Measurements from ENCODE around the gene TDRD9.
A peak's percentile ranks its signal among the peaks of the same experiment; 100 is the strongest.

The TDRD9 gene

DNA sequence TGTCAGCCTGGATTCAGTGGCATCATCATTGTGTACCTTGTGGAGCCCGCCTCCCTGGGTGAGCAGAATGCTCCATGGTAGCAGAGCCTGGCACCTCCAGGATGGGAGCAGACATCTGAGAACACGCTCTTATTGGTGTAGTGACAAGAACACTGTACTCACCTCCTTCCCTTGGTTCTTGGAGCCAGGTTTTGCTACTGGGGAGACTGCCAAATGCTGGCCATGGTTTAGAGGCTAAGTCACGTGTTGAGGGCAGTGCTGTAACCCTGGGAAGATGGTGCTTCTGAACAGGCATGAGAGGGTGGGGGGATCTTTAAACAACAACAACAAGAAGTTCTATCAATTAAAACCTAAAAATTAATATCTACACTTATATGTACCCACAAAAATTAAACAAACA, 109.6 kb downstream of the TDRD9 start:
- no peak for DNase-seq

DNA sequence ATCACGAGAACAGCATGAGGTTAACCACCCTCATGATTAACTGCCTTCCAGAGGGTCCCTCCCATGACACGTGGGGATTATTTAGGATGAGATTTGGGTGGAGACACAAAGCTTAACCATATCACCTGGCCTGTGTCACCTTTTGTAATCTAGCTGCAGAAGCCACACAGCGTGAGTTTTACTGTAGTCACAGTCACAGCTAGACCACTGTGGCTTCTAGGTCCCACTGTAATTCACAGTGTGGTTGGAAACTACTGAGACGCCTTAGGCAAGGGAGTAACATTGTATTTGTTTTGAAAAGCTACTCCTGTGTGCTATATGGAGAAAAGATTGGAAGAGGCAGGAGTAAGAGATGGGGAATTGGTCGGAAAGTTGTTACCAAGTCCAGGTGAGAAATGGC, 111.0 kb downstream of the TDRD9 start:
- no peak for DNase-seq

DNA sequence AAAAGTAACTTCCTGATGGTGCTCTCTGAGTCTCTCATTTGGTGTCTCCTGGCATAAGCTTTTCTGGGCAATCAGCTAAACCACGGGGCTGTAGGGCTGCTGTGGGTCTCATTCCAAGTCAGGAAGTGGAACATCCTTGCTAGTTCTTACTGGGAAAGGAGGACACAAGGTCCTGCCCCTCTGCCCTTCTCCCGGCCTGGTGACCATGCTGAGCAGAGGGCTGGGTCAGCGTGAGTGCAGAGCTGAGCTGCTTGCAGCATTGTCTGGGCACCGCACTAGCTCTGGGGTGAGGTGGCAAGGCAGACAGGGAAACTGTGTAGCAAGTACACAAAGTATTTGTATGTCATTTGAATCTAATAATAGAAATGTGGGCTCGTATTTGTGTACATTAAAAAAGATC, 112.3 kb downstream of the TDRD9 start:
- DNase-seq: no peak

DNA sequence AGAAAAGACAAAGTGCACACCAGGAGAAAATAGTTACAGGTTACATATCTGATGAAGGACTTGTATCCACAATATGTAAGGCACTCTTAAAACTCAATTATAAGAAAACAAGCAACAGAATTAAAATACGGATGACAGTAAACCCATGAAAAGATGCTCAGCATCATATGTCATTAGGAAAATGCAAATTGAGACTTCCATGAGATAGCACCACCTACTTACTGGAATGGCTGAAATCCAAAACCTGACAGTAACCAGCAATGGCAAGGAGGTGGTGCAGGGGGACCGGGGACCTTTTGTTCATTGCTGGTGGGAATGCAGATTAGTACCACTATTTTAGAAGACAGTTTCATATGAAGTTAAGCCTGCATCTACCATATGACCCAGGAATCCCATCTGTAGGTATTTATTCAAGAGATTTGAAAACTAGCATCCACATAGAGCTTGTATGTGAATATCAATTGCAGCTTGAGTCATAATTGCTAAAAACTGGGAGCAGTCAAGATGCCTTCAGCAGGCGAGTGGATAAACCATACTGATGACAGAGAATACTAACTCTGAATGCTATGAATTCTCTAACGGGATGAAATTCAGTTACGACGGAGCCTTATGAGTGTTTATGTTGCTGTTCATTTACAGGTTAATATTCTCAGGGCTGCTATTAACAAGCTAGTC, 113.3 kb downstream of the TDRD9 start:
- DNase-seq: no peak

DNA sequence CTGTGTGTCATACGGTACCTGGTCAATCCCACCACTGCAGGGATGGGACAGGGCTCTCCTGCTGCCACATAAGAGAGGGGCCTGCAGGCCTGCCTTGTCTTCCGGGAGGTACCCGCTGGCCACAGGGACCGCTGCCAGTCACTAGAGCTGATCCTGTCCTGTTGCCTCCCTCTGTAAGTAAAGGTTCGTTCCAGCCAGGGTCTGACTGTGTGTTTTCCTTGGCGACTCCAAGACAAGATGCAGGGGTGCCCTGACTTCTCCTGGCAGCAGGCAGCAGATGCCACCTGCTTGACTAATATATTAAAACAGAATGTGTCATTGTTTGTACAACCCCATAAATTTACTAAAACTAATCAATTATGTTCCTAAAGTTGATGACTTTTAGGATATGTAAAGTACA, 115.8 kb downstream of the TDRD9 start:
- DNase-seq: no peak

DNA sequence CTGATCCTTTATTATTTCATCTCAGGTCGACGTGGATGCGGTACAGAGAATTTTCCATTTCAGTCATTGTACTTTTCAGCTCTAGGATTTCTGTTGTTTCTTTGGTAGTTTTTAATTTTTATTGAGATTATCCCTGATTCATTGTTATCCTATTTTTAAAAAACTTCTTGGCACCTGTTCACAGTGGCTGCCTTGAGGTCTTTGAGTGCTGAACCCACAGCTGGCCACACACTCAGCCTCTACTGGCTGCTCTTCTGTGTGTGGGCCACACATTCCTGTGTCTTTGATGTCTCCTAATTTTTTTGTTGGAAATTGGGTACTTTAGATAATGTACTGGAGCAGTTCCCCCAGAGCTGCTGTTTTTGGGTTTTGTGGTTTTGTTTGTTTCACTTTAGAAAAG, 119.5 kb downstream of the TDRD9 start:
- no peak for DNase-seq

DNA sequence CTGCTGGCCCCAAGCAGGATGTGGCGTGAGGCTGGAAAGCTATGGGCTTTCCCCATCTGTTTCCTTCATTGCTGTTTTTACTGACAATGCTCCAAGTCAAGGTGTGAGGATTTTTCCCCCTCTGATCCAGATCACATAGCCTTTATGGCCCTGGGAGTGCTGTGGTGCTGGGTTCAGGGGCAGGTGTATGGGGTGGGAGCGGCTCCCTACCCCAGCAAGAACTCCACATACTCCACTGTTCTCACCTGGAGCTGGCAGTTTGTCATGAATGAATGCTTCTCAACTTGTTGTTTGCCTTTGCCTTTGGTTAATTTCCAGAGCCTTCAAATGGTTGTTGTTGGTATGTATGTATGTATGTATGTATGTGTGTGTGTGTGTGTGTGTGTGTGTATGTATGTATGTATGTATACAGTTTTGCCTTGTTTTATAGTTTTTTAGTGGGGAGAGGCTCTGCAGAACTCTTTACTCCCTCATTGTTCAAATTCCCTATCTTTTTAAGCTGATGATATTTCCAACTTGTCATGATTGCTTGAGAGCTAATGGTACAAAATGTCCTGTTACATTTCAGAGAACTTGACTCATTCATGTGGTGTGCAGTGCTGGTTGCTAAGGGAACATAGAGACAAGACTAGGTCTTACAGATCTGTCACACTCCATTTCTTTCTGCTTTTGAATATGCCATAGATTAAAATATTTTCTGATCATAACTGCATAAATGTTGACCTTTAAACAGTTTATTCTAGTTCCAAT, 120.7 kb downstream of the TDRD9 start:
- no peak for DNase-seq

DNA sequence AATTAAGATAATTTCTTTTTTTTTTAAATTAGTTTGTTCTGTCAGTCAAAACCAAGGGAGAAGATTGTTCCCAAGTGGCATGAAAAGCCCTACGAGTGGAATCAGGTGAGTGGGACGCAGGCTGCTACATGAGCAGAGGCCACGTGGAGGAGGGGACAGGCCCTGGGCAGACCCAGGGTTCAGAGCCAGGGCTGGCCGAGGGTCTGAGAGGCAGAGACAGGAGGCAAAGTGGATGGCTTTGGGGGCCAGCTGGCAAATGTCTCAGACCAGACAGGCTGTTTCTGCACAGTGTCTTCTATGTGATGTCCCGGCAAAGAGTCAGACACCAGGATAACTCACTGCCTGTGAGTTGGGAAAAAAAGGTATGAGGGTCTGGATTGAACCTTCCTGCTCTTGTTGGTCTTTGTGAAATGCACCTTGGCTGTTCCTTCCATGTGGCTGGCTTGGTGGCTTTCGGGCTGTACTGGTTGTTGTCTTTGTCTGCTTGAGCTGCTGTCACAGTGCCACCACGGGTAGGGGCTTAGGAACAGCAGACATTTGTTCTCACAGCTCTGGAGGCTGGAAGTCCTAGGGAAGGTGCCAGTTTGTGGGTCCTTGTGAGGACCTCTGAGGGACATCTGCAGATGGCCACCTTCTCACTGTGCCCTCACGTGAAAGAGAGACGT, 121.5 kb downstream of the TDRD9 start:
- no peak for DNase-seq

DNA sequence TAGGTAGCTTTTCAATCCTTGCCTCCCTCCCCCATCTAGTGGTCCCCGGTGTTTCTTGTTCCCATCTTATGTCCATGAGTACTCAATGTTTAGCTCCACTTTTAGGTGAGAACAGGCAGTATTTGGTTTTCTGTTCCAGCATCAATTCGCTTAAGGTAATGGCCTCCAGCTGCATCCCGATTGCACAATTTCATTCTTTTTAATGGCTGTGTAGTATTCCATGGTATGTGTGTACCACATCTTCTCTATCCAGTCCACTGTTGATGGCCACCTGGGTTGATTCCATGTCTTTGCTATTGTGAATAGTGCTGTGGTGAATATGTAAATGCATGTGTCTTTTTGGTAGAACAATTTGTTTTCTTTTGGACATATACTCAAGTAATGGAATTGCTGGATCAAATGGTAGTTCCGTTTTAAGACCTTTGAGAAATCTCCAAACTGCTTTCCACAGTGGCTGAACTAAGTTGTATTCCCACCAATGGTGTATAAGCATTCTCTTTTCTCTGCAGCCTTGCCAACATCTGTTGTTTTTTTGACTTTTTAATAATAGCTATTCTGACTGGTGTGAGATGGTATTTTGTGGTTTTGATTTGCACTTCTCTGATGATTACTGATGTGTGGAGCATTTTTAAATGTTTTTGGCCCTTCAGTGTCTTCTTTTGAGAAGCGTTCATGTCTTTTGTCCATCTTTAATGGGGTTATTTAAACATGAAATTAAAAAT, 123.0 kb downstream of the TDRD9 start:
- no peak for DNase-seq

DNA sequence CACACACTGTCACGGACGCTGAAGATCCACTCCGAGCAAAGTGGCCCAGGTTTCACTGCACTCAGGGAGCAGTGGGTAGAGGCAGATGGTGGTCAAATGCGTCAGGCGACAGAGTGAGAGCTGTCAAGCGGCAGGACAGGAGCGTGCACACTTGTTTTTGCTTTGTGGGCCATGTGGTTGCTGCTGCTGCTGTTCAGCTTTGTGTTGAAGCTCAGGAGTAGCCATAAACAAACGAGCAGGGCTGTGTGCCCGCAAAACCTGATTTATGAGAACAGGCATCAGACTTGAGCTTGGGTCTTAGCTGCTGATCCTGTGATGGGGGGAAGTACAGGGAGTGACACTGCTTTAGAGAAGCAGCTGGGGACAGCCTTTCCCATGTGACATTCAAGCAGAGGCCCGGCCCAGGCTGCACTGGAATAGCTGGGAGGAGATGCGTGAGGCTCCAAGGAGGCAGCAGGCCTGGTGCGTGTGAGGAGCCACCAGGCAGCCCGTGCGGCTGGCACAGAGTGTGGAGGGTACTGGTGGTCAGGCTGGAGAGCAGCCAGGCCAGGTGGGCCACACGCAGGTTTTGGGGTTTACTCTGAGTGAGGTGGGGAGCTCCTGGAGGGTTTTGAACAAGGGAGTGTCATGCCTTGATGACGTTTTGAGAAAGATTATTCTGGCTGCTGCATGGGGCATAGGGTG, 126.1 kb downstream of the TDRD9 start:
- DNase-seq: no peak

DNA sequence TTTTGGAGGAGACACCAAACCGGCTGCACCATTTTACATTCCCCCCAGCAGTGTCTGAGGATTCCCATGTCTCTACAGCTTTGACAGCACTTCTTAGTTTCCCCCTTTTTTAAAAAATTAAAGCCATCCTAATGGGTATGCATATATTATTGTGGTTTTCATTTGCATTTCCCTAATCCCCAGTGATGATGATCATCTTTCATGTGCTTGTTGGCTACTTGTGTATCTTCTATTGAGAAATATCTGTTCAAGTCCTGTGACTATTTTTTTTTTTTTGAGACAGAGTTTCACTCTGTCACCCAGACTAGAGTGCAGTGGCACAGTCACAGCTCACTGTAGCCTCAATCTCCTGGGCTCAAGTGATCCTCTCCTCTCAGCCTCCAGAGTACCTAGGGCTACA, 134.0 kb downstream of the TDRD9 start:
- DNase-seq: no peak

DNA sequence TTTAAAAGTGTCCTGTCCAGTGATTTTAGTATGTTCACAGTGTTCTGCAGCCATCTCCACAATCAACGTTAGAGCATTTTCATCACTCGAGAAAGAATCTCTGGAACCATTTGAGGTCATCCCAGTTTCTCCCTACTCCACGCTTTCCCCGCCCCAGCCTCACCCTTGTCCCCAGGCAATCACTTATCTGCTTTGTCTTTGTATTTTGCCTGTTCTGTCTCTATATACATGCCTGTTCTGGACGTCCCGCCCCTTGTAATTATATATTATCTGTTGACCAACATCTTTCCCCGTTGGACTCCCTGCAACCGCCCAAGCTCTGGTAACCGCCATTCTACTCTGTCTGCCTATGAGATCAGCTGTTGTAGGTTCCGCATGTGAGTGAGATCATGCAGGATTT, 135.7 kb downstream of the TDRD9 start:
- no peak for DNase-seq

DNA sequence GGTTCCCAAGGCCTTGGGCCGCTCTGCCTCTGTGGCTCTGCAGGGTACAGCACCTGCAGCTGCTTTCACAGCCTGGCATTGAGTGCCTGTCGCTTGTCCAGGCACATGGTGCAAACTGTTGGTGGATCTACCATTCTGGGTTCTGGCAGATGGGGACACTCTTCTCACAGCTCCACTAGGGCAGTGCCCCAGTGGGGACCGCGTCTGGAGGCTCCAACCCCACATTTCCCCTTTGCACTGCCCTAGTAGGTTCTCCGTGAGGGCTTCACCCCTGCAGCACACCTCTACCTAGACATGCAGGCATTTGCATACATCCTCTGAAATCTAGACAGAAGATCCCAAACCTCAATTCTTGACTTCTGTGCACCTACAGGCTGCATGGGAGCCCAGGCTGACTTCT, 138.0 kb downstream of the TDRD9 start:
- no peak for DNase-seq

DNA sequence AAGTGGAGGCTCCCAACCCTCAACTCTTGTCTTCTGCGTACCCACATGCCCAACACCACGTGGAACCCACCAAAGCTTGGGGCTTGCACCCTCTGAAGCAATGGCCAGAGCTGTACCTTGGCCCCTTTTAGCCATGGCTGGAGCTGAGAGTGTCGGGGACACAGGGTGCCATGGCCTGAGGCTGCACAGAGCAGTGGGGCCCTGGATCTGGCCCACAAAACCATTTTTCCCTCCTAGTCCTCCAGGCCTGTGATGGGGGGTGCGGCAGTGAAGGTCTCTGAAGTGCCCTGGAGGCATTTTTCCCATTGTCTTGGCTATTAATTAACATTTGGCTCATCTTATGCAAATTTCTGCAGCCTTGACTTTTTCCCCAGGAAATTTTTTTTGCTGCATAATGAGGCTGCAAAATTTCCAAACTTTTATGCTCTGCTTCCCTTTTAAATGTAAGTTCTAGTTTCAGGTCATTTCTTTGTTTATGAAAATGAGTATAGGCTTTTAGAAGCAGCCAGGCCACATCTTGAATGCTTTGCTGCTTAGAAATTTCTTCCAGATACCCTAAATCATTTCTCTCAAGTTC, 138.6 kb downstream of the TDRD9 start:
- no peak for DNase-seq

DNA sequence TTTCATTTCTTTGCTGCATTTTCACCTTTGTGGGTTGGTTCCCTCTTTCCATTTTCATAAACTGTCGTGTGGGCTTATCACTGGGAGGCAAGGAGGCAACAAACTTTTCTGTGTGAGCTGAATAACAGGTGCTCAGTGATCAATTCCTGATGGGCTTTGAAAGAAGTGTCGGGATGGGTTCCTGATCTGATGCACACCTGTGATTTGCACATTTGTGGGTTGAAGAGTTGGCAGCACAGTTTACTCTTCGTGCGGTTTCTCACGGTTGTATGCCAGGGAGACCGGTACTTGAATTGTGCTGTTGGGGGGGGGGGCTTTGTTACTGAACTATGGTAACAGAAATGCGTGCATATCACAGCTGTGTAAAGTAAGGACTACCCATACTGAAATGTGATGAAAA, 141.3 kb downstream of the TDRD9 start:
- no peak for DNase-seq

DNA sequence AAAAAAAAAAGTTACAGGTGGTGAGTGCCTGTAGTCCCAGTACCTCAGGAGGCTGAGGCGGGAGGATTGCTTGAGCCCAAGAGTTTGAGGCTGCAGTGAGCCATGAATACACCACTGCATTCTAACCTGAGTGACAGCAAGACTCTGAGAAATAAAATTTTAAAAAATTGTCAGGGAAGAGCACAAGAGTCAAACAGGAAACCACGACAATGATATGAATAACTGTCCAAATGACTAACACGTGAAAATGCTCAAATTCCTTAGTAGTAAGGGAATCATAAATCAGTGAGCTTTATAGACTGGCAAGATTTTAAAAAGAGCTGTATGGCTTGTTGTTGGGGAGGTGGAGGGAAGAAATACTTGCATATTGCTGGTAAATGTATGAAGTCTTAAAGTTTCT, 144.3 kb downstream of the TDRD9 start:
- no peak for DNase-seq

DNA sequence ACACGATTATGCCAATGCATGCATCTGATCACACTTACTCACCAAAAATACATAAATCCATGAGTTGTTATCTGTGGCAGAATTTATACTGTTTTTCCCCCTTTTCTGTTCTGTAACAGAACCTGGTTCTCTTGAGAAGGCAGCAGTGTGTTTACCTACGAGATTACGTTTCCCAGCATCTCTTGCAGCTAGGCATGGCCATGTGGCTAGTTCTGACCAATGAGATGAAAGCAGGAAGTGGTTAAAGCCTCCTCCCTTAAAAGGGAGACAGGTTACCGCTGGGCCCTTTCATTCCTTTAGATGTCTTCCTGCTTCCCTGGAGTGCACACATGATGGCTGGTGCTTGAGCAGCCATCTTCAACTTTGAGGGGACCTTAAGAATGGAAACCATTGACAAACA, 145.5 kb downstream of the TDRD9 start:
- no peak for DNase-seq

DNA sequence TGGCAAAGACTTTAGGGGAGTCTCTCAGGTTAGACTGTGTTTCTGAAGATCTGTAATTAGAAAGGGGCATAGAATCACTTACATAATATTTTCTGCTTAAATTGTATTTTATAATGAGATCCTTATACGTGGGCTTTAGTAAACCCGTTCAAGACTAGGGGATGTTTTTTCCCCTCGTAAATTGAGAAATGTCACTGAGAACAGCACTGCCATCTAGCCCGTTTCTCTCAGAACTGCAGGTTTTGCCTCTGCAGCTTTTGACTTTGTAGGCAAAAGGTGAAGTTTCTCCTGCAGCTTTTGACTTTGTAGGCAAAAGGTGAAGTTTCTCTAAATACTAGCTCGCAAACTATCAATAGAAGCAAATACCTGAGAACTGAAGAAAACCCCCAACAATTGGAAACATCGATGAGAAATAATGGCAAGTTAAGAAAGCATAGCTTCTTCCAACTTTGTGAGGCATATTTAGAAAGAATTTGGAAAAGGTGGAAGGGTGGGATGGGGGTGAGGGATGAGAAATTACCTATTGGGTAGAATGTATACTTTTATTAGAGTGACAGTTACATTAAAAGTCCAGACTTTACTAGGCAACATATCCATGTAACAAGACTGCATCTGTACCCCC, 147.4 kb downstream of the TDRD9 start:
- DNase-seq: no peak

DNA sequence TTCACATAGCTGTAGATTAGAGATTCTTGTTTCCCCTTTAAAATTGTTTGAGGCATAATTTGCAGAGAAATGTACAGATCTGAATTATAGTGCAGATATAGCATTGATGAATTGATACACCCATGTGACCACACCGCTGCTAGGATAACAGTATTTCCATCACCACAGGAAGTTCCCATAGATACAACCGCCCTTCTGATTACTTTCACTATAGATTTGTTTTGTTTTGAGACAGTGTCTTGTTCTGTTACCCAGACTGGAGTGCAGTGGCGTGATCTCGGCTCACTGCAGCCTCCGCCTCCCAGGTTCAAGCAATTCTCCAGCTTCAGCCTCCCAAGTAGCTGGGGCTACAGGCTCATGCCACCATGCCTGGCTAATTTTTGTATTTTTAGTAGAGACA, 148.5 kb downstream of the TDRD9 start:
- DNase-seq: no peak

DNA sequence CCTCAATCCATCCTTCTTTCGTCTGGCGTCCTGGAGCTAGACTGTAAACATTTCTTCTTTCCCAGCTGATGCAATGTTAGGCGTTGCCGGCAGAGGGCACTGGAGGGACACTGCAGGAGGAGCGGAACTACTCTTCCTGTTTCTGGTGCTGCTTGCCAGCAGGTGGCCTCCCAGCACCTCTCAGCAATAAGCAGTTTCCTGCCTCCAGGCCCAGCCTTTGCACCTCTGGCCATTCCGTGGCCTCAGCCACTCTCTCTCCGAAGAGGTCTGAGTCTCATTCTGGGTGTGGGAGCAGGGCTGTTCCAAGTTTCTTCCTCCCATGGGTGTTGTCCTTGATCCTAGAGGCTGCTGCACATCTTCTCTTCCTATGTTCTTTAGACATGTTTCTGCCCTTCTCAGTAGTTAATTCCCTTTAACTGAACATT, 149.8 kb downstream of the TDRD9 start:
- DNase-seq: peak; percentile 86

DNA sequence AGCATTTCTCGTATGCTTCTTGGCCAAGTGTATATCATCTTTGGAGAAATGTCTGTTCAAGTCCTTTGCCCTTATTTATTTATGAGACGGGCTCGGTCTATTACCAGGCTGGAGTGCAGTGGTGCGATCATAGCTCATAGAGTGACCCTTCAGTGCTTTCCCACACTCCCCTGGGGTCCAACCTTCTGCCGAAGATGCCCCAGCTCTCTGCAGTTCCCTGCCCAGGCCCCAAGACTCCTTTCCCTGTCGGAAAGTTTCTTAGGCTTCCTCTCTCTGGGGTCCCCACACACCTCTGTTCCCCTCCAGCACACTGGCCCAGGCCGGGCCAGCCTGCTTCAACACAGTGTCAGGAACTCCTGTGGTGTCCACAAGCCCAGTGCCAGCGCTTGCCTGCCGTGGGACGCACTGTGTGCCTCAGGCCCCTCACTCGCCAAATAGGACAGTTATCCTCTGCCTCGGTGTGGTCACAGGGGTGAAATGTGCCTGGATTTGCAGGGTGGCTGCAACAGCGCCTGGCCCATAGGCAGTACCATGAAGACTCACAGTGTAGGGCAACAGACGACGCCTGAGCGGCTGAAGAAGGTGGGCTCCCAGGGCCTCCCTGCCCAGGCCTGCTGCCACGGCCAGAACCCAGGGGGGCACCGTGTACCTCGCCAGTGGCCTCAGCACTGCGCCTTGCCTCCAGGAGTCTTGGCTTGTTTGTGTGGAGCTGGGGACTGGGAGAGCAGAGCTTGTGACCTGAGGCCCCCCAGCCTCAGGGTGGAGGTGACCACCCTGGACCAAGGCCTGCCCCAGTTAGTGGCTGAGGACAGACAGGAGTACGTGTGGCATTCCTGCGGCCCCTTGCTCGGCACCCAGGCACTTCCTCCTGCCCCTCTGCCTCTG, 152.4 kb downstream of the TDRD9 start:
- DNase-seq: no peak

All from activated CD4-positive, CD25-positive, alpha-beta regulatory T cell treated with anti-CD3 and anti-CD28 coated beads, Interleukin-2, amount 50 U/mL, for 72 hours (primary cell).